ENCODE data around the gene NXPH3. TPM values are rescaled to one million over a fixed set of nuclear protein-coding genes. Genes with fewer than 3 reads are reported as not detected.

Gene NXPH3
- total RNA-seq, 1 experiment from 2014 or later: not detected

DNA sequence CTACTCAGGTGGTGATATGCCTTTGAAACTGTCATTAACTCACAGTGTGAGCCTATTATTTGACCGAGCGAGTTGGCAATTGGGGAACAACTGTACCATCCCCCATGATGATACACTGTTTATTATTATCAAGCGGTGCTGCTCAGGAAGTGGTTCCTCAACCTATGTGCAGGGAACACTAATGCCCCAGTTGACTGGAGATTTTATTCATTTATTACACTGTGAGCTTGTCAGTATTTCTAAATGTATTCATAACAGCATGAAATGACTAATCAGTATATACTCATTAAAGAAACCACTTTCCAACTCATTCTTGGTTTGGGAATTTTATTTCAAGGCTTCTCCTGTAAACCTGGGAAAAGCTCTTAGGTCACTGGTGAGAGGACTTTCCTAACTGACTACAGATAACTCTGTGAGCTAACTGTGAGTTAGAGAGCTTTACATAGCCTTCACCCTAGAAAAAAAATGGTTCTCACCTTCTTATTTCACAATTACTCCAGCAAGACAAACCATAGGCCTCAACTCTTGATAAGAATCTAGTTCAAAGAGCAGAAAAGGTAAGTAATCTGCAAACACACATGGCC is 42.4 kb downstream of the NXPH3 start:
- POLR2A ChIA-PET (ENCODE audit: unreplicated experiment): interaction anchor here (0.6 to 0.7 kb wide), 3 partner anchors 17 to 314 kb away, joined by 5 to 8 read pairs (median 5); no protein-coding TSS in a partner anchor
- Histone ChIP-seq H3K9me2 (ENCODE audit: insufficient read depth) (no peaks in the 10 kb centered on the region), H3K27ac (no peak overlapping the region), H2AFZ (no peak overlapping the region), H4K20me1 (ENCODE audit: insufficient read depth) (peaks cover 15% of the 10 kb centered on the region; the same call in 1 of the 2 replicates), H3K79me2 (ENCODE audit: low read depth) (no peaks in the 10 kb centered on the region), H3K27me3 (ENCODE audit: insufficient read depth, low read depth) (no peaks in the 10 kb centered on the region), H3F3A (ENCODE audit: insufficient read depth, low read depth) (no peaks in the 10 kb centered on the region), H3K4me2 (no peak overlapping the region), H3K4me3 (no peak overlapping the region), H3K9me3 (ENCODE audit: insufficient read depth, low read depth) (no peaks in the 10 kb centered on the region), H3K36me3 (ENCODE audit: low read depth) (peaks cover 38% of the 10 kb centered on the region), H3K4me1 (replicated peaks; ENCODE audit: insufficient read depth) (no peaks in the 10 kb centered on the region)
- intact Hi-C loops (cut with micrococcal nuclease; ENCODE audit: unreplicated experiment): no loop called here
- no peak for TF ChIP-seq EZH2 (IDR thresholded peaks at IDR 0.05; ENCODE audit: low read depth)
- TF ChIP-seq, protein P1, sequence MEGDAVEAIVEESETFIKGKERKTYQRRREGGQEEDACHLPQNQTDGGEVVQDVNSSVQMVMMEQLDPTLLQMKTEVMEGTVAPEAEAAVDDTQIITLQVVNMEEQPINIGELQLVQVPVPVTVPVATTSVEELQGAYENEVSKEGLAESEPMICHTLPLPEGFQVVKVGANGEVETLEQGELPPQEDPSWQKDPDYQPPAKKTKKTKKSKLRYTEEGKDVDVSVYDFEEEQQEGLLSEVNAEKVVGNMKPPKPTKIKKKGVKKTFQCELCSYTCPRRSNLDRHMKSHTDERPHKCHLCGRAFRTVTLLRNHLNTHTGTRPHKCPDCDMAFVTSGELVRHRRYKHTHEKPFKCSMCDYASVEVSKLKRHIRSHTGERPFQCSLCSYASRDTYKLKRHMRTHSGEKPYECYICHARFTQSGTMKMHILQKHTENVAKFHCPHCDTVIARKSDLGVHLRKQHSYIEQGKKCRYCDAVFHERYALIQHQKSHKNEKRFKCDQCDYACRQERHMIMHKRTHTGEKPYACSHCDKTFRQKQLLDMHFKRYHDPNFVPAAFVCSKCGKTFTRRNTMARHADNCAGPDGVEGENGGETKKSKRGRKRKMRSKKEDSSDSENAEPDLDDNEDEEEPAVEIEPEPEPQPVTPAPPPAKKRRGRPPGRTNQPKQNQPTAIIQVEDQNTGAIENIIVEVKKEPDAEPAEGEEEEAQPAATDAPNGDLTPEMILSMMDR (conservative IDR thresholded peaks at IDR 0.05): no peak
- no TSS peak for BruUV-seq (replicated peaks)
- CTCF ChIA-PET: no interaction called here
- no peak for DNase-seq

DNA sequence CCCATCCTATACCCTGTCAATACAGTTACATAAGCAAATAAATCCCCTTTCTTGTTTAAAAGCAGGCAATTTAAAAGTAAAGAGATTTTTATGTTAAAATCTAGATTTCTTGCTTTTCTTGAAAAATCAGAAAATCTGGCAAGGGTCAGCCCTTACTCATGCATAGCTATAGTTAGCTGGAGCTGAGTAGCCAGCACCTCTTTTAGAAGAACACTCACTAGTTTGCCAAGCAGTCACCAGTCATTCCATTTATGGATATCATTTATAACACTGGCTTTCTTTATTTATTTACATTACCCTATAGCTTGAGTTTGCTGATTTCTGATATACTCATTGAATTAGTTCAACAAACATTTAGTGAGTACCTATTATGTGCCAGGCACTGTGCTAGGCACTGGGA is 45.7 kb downstream of the NXPH3 start:
- peaks cover 23% of the 10 kb centered on the region for H3K36me3 ChIP-seq (ENCODE audit: low read depth)
- POLR2A ChIA-PET (ENCODE audit: unreplicated experiment): no interaction called here
- TF ChIP-seq, protein P1 (conservative IDR thresholded peaks at IDR 0.05): no peak
- no peak for TF ChIP-seq EZH2 (IDR thresholded peaks at IDR 0.05; ENCODE audit: low read depth)
- no peaks in the 10 kb centered on the region for H3K27me3 ChIP-seq (ENCODE audit: insufficient read depth, low read depth)
- H3K4me1 ChIP-seq (replicated peaks; ENCODE audit: insufficient read depth): no peaks in the 10 kb centered on the region
- H3K79me2 ChIP-seq (ENCODE audit: low read depth): no peaks in the 10 kb centered on the region
- H3K27ac ChIP-seq: no peak overlapping the region
- peaks cover 30% of the 10 kb centered on the region; the same call in 1 of the 2 replicates for H4K20me1 ChIP-seq (ENCODE audit: insufficient read depth)
- H3K9me3 ChIP-seq (ENCODE audit: insufficient read depth, low read depth): no peaks in the 10 kb centered on the region
- no peaks in the 10 kb centered on the region for H3K9me2 ChIP-seq (ENCODE audit: insufficient read depth)
- intact Hi-C loops (cut with micrococcal nuclease; ENCODE audit: unreplicated experiment): loop anchor here (10.0 kb wide), 1 partner anchor 53 kb away; the partner anchor contains the start of gene SPOP
- H3K4me3 ChIP-seq: no peak overlapping the region
- BruUV-seq (replicated peaks): no TSS peak
- H2AFZ ChIP-seq: no peak overlapping the region
- DNase-seq: no peak
- 0 out of 2 replicates have a peak, but pooled peaks cover 2% of the 10 kb centered on the region for H3F3A ChIP-seq (ENCODE audit: insufficient read depth, low read depth)
- CTCF ChIA-PET: no interaction called here
- no peak overlapping the region for H3K4me2 ChIP-seq

DNA sequence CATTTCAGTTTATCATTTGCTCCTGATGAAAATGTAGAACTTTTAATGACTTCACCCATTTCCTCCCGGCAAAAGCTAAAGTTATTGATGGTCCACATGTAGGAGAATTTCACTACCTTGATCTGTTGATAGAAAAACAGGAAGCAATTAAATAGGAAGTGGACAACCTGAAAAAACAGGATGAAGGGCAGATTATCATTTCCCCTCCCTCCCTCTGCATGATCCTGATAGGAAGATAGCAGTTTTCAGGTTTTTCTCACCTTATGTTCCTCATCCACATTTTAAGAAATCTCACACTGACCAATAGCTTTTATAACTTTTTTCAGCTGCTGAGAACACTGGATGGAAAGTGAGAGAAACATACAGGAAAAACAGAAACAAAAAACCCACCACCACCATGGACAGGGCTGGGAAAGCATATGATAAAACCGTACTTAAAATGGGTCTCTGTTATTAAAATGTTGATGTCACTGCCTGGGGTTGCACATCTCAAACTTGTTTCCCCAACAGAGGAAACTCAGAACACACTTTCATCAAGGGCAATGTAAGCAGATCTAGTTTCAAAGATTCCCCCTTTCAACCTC is 46.4 kb downstream of the NXPH3 start:
- POLR2A ChIA-PET (ENCODE audit: unreplicated experiment): no interaction called here
- Histone ChIP-seq H3K36me3 (ENCODE audit: low read depth) (peaks cover 23% of the 10 kb centered on the region), H4K20me1 (ENCODE audit: insufficient read depth) (peaks cover 24% of the 10 kb centered on the region; the same call in 1 of the 2 replicates), H2AFZ (no peak overlapping the region), H3K9me2 (ENCODE audit: insufficient read depth) (no peaks in the 10 kb centered on the region), H3K9me3 (ENCODE audit: insufficient read depth, low read depth) (no peaks in the 10 kb centered on the region), H3K27me3 (ENCODE audit: insufficient read depth, low read depth) (no peaks in the 10 kb centered on the region), H3K4me2 (no peak overlapping the region), H3K27ac (no peak overlapping the region), H3K4me3 (no peak overlapping the region), H3K4me1 (replicated peaks; ENCODE audit: insufficient read depth) (no peaks in the 10 kb centered on the region), H3K79me2 (ENCODE audit: low read depth) (no peaks in the 10 kb centered on the region), H3F3A (ENCODE audit: insufficient read depth, low read depth) (0 out of 2 replicates have a peak, but pooled peaks cover 4% of the 10 kb centered on the region)
- intact Hi-C loops (cut with micrococcal nuclease; ENCODE audit: unreplicated experiment): loop anchor here (10.0 kb wide), 1 partner anchor 53 kb away; the partner anchor contains the start of gene SPOP
- CTCF ChIA-PET: no interaction called here
- no peak for DNase-seq
- TF ChIP-seq EZH2 (IDR thresholded peaks at IDR 0.05; ENCODE audit: low read depth): no peak
- TF ChIP-seq, protein P1 (conservative IDR thresholded peaks at IDR 0.05): no peak
- no TSS peak for BruUV-seq (replicated peaks)
